ENCODE results near the gene NPTN. TPM values are rescaled to one million over a fixed set of nuclear protein-coding genes. Genes with fewer than 3 reads are reported as not detected.

NPTN gene
- total and polyA plus RNA-seq, 2 of the 13 experiments (the other 11 are each of a cell fraction or from before 2014, with no cell fraction given), result 78.0 to 110 TPM

DNA sequence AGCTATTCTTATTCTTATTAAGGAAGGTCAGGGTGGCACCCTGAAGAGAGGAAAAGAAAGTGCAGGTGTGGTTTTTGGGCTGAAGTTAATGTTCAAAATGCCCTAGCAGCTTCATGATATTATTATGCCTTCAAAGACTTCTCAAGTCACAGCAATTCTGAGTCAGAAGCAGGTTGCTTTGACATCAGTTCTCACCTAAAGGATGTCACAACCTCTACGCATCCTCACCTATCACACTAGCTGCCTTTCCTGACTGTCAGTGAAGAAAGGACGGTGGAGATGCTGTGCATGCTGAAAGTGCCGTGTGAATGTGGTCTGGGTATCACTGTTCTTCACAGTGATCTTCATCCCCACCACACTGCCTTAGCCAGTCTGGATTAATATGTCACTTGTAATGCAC lies 49.6 kb downstream of the NPTN start:
- Histone ChIP-seq H2AFZ (ENCODE audit: low read length) (no peak overlapping the region), H3K27me3 (ENCODE audit: control insufficient read depth in 1 of 2, insufficient read depth in 2 of 2, low read length in 2 of 2) (no peaks in the 10 kb centered on the region), H3K9ac (ENCODE audit: insufficient read depth, low read depth, low read length) (no peak overlapping the region), H3K4me2 (ENCODE audit: low read depth, low read length) (no peak overlapping the region), H3K4me3 (replicated peaks in 1 of 3; ENCODE audit: insufficient read depth in 1 of 3, low read depth in 2 of 3, low read length in 3 of 3) (no peak overlapping the region), H3K27ac (ENCODE audit: extremely low read length, insufficient read depth, low read length) (no peak overlapping the region), H3K79me2 (ENCODE audit: insufficient read depth, low read length) (no peaks in the 10 kb centered on the region), H3K4me1 (ENCODE audit: insufficient read depth, low read length) (no peaks in the 10 kb centered on the region), H4K20me1 (ENCODE audit: insufficient read depth, low read length) (no peaks in the 10 kb centered on the region), H3K9me3 (ENCODE audit: low read length) (no peaks in the 10 kb centered on the region), H3K36me3 (replicated peaks in 1 of 2; ENCODE audit: control insufficient read depth in 1 of 2, insufficient read depth in 2 of 2, low read length in 2 of 2) (peaks cover 23 to 71% of the 10 kb centered on the region in 2 experiments)
- POLR2A ChIA-PET, result no interaction called here
- in situ Hi-C loops (cut with HindIII; ENCODE audit: extremely low pct_ligation_motif_present, low pct_unique_long_range_greater_than_20kb) (no loop called here), intact Hi-C loops (cut with micrococcal nuclease; ENCODE audit: unreplicated experiment) (no loop called here)
- WGBS (ENCODE audit: low lambda C conversion rate), result 96% methylated on average over 3 of the region's 3 CpGs
- CTCF ChIA-PET (ENCODE audit: low intra/inter-chr PET ratio, low total read pairs), result no interaction called here
- FAIRE-seq, result no peak
- BruUV-seq (replicated peaks), result no TSS peak
- DNase-seq (ENCODE audit: low spot score), result no peak
- no peak for ATAC-seq
- TF ChIP-seq ZNF619 (CRISPR knock-in tag; IDR thresholded peaks at IDR 0.05) (no peak), RBM22 (optimal IDR thresholded peaks at IDR 0.05; ENCODE audit: low read length) (peak; percentile 79)

GRCh38 chr15:73582851-73583379 lies 50.3 kb downstream of the NPTN start:
- DNase-seq (ENCODE audit: low spot score) (no peak), FAIRE-seq (no peak), ATAC-seq (no peak)
- Histone ChIP-seq H3K36me3 (replicated peaks in 1 of 2; ENCODE audit: control insufficient read depth in 1 of 2, insufficient read depth in 2 of 2, low read length in 2 of 2) (peaks cover 23 to 65% of the 10 kb centered on the region in 2 experiments), H3K9me3 (ENCODE audit: low read length) (no peaks in the 10 kb centered on the region), H3K9ac (ENCODE audit: insufficient read depth, low read depth, low read length) (no peak overlapping the region), H3K27ac (ENCODE audit: extremely low read length, insufficient read depth, low read length) (no peak overlapping the region), H3K4me2 (ENCODE audit: low read depth, low read length) (no peak overlapping the region), H3K79me2 (ENCODE audit: insufficient read depth, low read length) (no peaks in the 10 kb centered on the region), H3K4me1 (ENCODE audit: insufficient read depth, low read length) (no peaks in the 10 kb centered on the region), H4K20me1 (ENCODE audit: insufficient read depth, low read length) (no peaks in the 10 kb centered on the region), H3K27me3 (ENCODE audit: control insufficient read depth in 1 of 2, insufficient read depth in 2 of 2, low read length in 2 of 2) (no peaks in the 10 kb centered on the region), H3K4me3 (replicated peaks in 1 of 3; ENCODE audit: insufficient read depth in 1 of 3, low read depth in 2 of 3, low read length in 3 of 3) (no peak overlapping the region), H2AFZ (ENCODE audit: low read length) (no peak overlapping the region)
- ChIA-PET CTCF (ENCODE audit: low intra/inter-chr PET ratio, low total read pairs) (no interaction called here), POLR2A (no interaction called here)
- 93% methylated on average over 6 of the region's 6 CpGs for WGBS (ENCODE audit: low lambda C conversion rate)
- intact Hi-C loops (cut with micrococcal nuclease; ENCODE audit: unreplicated experiment) (no loop called here), in situ Hi-C loops (cut with HindIII; ENCODE audit: extremely low pct_ligation_motif_present, low pct_unique_long_range_greater_than_20kb) (no loop called here)
- no TSS peak for BruUV-seq (replicated peaks)
- TF ChIP-seq TSC22D2 (CRISPR knock-in tag; IDR thresholded peaks at IDR 0.05; ENCODE audit: borderline replicate concordance), result no peak

All from HepG2 (cell line).